AG08395 (cell line): ENCODE results near the gene TNNI3K.

Experiments
- DNase-seq: peaks from one replicate; pipeline ENCODE4 v3.0.0; 2012; ENCODE audit warnings: mixed read lengths, low spot score

Gene TNNI3K

DNA sequence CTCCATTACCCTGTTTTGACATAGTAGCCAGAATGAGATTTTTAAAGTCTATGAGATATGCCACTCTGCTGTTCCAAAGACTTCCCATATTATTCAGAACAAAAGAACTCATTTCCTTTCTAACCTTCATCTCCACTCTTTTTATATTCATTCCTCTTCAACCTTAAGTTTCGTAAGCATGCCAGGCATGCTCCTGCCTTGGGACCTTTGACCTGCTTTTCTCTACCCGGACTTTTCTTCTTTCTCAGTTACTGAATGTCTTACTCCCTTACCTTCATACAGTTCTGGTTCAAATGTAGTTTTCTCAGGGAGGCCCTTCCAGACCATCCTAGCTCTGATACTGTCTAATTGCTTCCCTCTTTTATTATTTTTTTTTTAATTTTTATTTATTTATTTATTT is 81.1 kb downstream of the TNNI3K start:
- DNase-seq, result no peak

DNA sequence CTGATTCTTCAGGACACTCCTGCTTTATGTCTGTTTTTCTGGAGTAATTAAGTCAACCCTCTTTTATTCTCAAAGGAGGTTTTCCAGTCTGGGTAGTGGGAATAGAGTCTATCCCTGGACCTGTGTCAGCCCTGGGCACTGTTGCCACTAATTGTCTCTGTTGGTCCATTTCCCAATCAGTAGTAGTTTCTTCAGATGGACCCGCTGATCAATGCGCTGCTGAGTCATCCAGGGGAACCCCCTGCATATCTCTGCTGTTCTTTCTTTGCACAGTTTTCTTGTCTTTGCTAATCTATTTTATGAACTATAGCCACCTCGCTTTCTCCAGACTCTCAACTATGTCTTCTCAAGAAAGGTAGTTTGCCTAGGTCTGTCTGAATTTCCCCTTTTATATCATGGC is 82.5 kb downstream of the TNNI3K start:
- no peak for DNase-seq

DNA sequence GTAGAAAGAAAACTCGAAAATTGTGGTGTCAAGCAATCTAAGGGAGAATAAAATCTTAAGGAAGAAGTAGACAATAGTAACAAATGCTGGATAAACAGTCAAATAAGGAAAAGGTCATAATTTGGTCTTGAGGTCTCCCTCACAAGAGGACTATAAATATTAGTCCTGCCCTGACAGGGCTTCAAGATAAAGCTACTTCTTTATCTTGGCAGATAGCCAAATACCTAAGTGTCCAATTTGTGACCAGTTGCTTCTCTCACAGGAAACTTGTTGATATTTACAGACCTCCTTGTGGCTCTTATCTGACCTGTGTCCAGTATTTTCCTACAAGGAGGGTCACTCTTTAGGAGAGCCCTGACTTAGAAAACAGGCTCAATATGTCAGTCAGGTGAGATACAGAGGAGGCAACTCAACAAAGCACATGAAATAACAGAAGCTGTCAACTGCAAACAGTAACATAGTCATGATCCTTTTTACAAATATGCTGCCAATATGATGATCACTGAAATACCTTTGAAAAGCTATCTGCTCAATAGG is 88.8 kb downstream of the TNNI3K start:
- no peak for DNase-seq

DNA sequence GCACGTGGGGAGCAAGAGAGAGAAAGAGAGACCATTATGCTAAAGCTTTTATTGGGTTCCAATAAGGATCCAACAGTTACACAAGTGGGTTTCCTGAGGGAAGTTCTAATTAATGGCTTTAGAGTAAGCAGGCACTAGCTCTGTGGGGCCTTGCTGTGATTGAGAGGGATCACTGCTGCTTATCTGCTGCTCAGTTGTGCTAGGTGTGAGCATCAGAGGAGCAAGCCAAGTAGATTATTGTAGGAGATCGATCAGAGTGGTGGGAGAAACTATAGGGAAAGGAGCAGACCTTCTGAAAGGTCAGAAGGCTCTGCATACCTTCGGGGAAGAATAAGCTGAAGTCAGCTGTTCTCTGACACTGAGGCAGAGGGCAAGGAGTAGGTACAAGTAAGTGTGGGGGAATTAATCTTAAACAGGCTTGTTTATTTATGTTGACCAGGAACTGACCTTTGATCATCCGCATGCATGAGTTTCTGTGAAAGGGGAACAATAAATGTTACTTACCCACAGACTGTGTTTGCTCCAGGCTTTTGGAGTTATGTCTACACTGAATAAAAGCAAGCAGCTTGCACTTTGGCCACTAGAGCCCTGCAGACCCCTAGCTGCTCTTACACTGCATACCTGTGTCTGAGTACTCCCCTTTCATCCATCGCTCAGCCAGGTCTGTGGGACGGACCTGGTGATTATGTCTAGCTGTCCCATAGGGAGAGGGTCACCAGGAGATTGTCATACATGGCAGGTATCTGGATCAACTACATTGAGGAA is 89.7 kb downstream of the TNNI3K start:
- no peak for DNase-seq

DNA sequence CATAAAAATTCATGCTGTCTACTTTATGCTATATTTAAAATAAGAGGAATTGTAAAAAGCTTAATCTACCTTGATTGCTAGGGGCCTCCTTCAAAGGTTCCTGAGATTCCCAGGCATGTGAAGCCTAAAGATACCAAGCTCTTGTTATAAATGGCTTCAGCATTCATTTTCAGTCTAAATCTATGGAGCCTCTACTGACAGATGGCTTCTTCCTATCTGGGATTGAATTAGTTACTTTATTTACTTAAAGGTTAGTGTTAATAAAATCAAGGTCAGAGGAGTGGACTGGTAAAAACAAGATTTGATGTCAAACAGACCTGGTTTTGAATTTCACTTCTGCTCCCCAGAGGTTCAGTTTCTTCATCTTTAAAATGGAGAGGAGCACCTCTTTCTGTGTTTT is 93.7 kb downstream of the TNNI3K start:
- no peak for DNase-seq

DNA sequence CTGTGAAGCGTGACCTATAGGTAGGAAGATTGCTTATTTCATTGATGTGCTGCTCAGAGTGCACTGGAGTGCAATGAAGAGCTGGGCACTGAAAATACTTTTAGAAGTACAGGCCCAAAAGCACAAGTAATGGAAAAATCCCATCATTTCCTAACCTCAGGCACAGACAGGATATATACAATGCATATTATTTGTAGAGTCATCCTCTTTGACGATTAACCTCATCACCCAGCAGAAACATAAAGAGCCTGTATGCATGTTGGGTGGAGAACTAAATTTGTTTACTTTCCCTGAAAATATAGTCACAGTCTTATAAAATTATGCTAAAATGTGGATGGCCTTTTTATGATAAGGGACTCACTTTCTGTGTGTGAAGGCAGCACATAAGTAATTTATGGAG is 98.1 kb downstream of the TNNI3K start:
- DNase-seq, result no peak

DNA sequence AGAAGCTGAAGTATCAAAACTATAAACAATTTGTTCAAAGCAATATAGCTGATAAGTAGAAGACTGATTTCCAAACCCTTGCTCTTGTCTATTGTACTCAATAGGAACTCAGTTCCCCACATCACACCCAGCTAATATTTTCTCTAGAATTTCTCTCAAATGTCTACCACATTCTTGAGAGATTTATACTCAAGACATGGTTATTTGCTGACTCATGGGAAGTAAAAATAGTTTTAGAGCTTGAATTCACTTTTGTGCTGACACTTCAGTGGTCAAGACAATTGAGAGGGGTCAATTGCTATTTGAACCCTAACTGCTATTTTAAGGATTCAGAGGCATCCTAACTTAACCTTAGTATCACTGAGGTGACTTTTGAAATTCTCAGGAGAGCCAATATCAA is 99.0 kb downstream of the TNNI3K start:
- no peak for DNase-seq

DNA sequence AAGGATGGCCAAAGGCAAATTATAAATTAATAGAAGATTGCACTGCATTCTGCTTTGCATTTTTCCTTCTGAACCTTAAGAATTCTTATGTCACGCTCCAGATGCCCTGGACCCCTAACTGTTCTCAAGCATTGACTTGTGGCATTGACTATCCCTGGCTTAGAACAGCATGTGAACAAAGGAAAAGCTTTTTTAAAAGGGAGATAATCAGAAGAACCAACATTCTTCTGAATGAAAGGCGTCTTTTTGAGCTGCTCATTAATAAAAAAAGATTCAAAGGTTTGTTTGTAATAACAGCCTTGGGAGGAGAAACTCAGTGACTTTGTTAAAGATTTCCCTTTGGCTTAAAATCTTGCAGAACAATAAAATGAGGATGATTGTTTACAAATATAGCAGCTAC is 105.5 kb downstream of the TNNI3K start:
- no peak for DNase-seq

DNA sequence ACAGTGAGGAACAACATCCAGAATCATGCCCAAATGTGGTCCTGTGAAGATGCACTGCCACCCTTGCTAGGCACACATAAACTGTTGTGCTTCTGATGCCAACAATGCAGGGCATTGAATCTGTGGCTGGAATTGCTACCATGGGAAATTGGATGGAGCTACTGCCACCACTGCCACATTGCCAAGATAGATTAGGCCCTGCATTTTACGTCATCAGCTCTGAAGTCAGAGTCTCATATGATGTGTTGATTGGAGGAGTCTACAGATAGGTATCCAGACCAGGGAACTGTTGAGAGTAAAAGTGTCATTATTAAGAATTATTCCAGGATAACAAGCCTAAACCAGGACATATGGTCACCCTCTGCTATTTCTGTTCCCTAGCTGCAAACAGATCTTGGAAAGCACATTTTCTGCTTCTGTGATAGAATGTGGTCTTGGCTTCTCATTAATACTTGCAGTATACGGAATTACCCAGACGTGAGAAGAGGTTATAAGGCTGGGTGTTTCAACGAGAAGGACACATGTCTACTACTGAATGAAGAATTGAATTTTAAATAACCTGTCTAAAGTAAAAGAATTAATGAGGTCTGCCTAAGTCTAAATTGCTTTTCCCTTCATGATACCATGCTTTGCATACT is 106.6 kb downstream of the TNNI3K start:
- DNase-seq, result no peak

DNA sequence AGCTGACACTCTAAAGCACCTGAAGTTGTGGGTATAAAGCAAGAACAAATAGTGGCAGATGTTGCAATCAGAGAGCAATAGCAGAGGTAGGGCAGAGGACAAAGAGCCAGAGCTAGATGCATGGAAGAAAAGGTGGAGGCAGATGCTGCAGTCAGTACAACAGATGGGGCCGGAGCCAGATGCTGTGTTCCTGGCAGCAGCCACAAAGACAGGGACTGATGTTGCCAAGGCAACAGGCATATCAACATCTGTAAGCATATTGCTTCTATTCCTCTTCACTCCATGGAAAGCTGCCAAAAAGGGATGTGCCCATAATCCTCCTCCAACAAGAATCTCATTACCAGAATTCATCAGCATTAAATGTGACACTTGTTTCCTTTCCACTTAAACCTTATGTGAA is 108.0 kb downstream of the TNNI3K start:
- no peak for DNase-seq

DNA sequence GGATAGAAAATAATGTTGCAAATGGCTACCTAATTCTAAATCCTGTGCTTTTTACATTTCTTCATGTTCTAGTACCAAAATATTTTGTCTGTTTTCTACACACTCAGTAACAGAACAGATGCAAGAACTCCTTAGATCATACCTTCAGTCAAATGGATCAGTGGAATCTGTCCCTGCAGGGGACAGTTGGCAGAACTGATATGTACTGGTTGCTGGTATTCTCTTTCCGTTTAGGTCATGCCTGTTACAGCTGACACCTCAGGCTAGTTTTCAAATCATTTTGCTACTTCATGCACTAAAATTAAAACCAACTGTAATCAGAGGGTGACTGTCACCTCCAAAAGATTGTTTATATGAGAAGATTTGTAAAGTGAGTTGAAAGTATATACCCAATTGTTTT is 109.2 kb downstream of the TNNI3K start:
- no peak for DNase-seq

DNA sequence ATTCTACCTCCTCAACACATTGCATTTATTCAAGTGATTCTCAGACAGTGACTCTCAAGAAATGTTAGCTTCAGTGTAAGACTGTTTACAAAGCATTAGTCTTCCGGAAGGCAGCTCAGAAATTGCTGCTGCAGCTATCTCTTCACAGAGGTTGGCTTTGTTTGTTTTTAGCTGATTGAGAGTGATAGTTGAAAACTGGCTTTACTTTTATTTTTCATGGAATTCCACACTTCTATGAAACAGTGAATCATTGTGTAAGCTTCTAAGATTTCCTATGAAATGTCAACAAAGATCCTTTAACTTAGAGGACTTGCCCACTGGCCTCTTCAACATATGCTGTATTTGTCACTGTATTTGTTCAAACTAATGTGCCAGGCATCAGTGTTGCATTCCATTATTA is 121.3 kb downstream of the TNNI3K start:
- DNase-seq, result no peak

DNA sequence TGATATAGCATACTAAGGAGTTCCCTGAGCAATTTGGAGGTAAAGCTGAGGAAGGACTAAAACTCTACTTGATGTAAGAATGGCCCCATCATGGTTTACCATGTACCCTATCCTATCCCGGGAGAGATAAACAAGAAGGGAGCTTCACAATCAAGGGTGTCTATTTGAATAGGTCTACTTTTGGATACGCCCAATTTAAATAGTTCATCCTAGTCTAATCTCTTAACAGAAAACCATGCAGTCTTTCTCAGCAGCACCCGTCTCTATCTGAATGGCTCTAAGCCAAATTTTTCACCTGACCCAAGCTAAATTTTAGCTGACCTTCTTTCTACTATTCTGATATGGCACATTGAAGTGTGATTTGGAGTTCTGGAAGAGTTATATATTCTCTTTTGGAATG is 122.0 kb downstream of the TNNI3K start:
- no peak for DNase-seq

DNA sequence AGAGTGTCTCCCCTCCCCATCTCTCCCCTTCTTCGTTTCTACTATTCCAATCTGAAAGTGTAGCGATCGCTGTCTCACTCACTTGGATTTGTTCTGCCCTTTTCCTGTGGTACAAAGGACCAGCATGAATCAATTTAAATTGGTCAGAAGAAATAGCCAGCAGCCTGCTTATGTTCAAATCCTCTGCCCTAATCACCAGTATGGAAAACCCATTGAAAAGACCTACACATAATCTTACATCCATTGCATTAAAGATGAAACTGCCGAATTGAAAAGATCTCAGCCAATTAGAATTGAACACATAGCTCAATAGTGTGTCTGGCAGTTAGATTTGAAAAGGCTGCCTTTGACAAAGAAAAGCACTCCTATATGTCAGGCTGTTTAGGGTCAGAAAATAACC is 122.6 kb downstream of the TNNI3K start:
- no peak for DNase-seq

DNA sequence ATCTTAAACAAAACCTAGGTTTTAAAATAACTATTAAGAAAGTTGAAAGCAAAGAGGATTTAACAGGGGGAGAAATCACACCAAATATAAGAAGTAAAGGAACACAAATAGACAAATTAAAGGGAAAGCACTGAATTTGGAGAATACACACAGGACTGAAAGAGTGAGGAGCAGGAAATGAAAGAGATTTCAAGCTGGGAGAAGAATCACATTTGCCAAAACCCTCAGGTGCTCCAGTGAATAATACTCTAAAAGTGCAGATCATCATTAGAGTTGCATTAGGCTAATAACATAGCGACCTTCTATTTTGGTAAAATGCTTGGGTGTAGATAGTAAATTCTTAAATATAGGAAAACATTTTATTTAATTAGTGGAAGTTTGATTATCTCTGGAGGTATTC is 127.5 kb downstream of the TNNI3K start:
- DNase-seq, result no peak

DNA sequence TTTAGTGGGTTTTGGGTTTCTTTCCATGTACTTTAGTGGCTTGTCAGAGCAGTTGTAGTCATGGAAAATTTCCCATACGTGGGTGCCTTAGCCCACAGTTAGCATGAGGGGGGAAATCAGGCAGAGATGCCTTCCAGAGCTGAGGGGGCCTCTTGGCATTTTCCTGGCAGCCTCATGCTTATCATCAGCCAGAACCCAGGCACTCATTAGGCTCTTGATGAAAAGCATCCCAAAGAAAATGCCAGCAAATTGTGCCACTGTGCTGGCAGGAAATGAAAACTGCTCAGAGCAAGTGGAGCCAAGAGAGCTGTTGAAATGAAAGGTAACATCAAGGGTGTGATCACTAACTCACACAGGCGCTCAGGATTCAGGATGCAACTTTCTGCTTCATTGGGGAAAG is 128.0 kb downstream of the TNNI3K start:
- no peak for DNase-seq

DNA sequence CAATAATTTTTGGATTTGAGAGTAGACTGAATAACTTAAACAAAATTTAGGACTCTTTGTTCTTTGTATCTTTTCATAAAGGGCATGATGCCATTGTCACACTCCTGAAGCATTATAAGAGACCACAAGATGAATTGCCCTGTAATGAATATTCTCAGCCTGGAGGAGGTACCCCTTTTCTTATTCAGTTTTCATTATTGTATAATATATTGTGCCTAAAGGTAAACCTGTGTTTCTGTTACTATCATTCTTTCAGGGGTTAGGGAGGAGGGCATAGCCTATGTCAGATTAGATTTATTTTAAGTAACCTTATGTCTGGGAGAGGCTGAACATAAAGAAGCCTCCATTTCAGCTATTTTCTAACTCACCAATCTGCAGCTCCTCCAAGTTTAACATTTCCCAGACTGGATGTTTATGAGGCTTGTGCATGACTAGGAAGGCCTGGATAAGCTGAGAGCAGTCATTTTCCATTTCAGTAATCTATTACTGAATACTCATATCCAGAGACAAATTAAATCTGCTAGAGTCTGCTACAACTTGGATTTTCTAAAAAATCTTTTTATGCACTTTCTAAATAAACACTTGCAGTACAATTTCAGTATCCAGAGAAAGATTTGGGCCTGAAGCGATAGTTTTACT is 132.1 kb downstream of the TNNI3K start:
- DNase-seq, result no peak

DNA sequence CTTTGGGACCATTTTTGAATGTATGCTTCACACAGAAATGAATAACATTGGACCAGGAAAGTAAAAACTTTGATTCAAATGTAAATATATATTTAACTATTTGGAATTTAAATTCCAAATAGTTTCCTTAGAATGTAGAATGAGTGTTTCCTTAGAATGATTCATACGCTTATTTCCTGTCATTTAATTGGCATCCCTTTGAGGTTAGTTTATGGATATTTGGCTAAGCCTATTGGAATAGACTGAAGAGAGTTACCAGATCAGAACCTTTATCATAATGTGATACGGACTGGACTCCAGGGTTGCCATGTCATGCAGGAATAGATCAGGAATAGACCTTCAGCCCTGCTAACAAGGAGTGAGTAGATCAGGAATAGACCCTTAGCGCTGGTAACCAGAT is 133.1 kb downstream of the TNNI3K start:
- no peak for DNase-seq

DNA sequence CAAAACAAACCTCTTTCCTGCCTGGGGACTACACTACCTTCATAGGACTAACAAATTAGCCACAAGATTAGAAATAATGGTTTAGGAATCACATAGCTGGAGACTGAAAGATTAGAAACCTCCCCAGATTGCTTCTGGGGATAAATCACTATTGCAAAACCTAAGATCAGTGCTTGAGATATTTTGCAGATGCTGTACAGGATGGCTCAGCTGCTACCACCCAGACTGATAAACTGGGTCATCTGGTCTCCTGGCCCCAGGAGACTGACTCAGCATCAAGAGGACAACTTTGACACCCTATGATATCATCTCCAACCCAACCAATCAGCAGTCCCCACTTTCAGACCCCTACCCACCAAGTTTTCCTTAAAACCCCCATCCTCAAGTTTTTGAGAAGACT is 140.2 kb downstream of the TNNI3K start:
- no peak for DNase-seq

DNA sequence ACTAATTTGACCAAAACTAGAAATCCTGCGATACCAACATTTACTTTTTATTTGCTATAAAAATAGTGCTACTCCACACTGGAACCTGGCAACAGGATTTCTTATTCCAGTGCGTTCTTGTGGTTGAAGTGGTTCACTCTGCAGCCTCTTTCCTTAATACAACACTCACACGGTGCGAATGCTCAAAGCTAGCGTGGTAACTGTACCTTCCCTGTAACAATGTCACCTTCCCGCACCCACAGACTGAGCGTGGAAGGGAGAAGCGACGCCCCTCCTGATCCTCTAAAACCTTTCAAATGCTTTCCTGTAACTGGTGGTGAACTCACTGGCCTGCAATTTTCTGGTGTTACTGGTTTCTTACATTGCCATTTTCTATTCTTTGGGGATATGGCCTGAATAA is 145.1 kb downstream of the TNNI3K start:
- DNase-seq, result no peak

DNA sequence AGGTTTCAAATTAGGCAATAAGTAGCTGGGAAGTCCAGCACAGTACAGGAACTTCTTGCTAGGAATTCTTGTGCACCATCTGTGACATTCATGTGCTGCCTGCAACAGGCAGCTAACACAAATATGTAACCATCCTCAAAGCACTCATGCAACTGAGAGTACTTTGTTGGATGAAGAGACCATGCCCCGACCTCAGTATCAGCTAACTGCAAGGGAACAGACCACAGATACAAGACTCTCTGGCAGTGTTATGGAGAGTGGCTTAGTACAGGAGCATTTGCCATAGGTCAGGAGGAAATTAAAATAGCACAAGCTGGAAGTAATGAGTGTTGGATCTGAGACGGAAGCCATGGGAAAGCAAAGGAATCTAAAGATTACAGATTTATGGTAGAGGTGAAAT is 153.7 kb downstream of the TNNI3K start:
- no peak for DNase-seq

DNA sequence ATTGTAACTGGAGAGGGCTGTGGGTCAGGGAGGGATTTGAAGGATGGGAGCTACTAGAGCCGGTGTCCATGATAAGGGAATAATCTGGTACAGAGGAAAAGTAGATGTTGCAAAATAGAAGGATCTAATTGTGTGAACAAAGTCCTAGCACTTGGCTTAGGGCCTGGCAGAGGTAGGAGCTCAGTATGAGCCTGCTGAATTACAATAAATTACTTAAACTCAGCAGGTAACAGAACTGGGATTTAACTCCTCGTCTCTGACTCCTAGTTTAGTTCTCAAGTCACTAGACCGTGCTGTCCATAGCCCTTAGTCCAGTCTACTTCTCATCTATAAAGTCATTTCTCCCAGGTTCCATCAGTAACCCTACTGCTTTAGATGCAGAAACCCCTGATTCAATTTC is 157.0 kb downstream of the TNNI3K start:
- DNase-seq, result no peak

DNA sequence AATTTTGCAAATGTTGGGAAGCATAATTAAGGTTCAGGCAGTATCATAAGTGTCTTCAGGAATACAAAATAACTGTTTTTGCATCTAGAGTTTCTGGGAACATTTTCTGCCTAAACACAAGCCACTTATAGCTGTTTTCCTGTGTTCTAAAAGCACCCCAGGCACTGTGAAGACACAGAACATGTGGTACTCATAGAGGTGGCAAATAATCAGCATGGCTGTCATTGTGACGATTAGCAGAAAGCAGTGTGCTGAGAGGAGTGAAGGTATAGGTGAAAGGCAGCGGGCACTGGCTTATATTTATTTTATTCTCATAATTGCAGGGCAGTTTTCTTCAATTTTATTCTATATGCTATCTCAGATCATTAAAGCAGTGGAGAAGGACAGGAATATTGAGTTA is 157.7 kb downstream of the TNNI3K start:
- no peak for DNase-seq
